ENCODE measurements around the gene TUBB3.
A peak's percentile ranks its signal among the peaks of the same experiment; 100 is the strongest.
"Not testable (repeated sequence)": the region's sequence is repeated elsewhere in the genome, so short reads cannot be mapped to it uniquely, and the experiment has no call there.

Gene TUBB3

GRCh38 chr16:89925596-89926079 lies 2.5 kb downstream of the TUBB3 start:
- no peak for TF ChIP-seq ZFP30 (CRISPR knock-in tag; IDR thresholded peaks at IDR 0.05)
- TF ChIP-seq, protein P1, sequence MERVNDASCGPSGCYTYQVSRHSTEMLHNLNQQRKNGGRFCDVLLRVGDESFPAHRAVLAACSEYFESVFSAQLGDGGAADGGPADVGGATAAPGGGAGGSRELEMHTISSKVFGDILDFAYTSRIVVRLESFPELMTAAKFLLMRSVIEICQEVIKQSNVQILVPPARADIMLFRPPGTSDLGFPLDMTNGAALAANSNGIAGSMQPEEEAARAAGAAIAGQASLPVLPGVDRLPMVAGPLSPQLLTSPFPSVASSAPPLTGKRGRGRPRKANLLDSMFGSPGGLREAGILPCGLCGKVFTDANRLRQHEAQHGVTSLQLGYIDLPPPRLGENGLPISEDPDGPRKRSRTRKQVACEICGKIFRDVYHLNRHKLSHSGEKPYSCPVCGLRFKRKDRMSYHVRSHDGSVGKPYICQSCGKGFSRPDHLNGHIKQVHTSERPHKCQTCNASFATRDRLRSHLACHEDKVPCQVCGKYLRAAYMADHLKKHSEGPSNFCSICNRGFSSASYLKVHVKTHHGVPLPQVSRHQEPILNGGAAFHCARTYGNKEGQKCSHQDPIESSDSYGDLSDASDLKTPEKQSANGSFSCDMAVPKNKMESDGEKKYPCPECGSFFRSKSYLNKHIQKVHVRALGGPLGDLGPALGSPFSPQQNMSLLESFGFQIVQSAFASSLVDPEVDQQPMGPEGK (CRISPR knock-in tag; IDR thresholded peaks at IDR 0.05; ENCODE audit: borderline replicate concordance) = peak; percentile 83; the same call in 1 of the 2 replicates
- ATAC-seq = peak; percentile 1

GRCh38 chr16:89931305-89931896 lies 8.3 kb downstream of the TUBB3 start:
- ATAC-seq = no peak
- TF ChIP-seq ZFP30 (CRISPR knock-in tag; IDR thresholded peaks at IDR 0.05) = no peak
- no peak for TF ChIP-seq ZNF70 (CRISPR knock-in tag; IDR thresholded peaks at IDR 0.05)
- TF ChIP-seq ESRRG (CRISPR knock-in tag; IDR thresholded peaks at IDR 0.05) = no peak
- TF ChIP-seq ISL1 (CRISPR knock-in tag; IDR thresholded peaks at IDR 0.05) = no peak
- TF ChIP-seq, protein P1 (CRISPR knock-in tag; IDR thresholded peaks at IDR 0.05; ENCODE audit: borderline replicate concordance) = no peak
- TF ChIP-seq CSDC2 (CRISPR knock-in tag; IDR thresholded peaks at IDR 0.05) = no peak
- no peak for TF ChIP-seq ZC3H10 (CRISPR knock-in tag; IDR thresholded peaks at IDR 0.05)
- TF ChIP-seq CREB5 (CRISPR knock-in tag; IDR thresholded peaks at IDR 0.05; ENCODE audit: low read depth) = no peak
- no peak for TF ChIP-seq TSHZ2 (CRISPR knock-in tag; IDR thresholded peaks at IDR 0.05)
- TF ChIP-seq ZNF8 (CRISPR knock-in tag; IDR thresholded peaks at IDR 0.05) = no peak
- TF ChIP-seq ARNTL (CRISPR knock-in tag; IDR thresholded peaks at IDR 0.05; ENCODE audit: borderline replicate concordance, low read depth) = no peak
- TF ChIP-seq ZNF565 (CRISPR knock-in tag; conservative IDR thresholded peaks at IDR 0.05; ENCODE audit: low read depth) = no peak
- TF ChIP-seq RARB (CRISPR knock-in tag; IDR thresholded peaks at IDR 0.05) = no peak

DNA sequence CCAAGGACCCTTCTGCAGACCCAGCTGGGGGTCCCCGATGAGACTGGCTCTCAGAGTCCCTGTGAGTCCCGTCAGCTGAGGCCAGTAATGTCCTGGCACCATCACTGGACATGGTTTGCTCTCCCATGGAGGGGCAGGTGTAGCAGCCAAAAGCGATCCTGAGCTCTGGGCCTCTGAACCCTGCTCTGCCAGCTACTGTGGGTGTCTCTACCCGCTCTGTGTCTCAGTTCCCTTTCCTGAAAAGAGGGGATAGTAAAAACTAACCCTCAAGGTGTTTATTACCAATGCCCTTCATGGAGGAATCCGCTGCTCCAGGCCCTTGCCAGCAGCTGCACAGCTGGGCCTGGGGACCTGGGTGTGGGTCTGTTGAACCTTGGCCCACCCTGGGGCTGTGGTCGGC lies 8.8 kb downstream of the TUBB3 start:
- TF ChIP-seq ZNF8 (CRISPR knock-in tag; IDR thresholded peaks at IDR 0.05) (no peak), BACH2 (CRISPR knock-in tag; IDR thresholded peaks at IDR 0.05; ENCODE audit: borderline replicate concordance) (no peak), TCF4 (CRISPR knock-in tag; IDR thresholded peaks at IDR 0.05; ENCODE audit: borderline replicate concordance) (no peak), TOX (CRISPR knock-in tag; IDR thresholded peaks at IDR 0.05; ENCODE audit: borderline replicate concordance) (no peak), CREB5 (CRISPR knock-in tag; IDR thresholded peaks at IDR 0.05; ENCODE audit: low read depth) (no peak)
- no peak for ATAC-seq

GRCh38 chr16:89934019-89934418 lies 10.9 kb downstream of the TUBB3 start:
- ATAC-seq = not testable (repeated sequence)
